ENCODE data around the gene TNNI2.

DNA sequence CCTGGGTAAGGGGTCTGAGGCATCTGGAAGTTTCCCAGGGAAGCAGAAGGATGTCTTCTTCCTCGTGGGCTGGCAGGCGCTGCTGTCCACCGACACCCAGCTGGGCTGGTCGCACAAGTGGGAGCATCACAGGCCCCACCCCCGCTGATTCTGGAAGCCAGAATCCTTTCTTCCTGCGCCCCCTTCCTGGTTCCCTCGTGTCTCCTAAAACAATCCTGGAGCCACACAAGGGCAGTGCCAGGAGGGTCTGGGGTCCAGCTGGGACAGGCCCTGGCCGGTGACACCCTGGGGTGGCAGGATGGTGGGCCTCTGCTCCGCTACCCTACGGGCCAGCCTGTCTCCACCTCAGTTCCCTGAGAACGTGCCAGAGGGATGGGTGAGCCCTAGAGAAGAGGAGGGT, 18.3 kb downstream of the TNNI2 start:
- TF ChIP-seq, protein P1, sequence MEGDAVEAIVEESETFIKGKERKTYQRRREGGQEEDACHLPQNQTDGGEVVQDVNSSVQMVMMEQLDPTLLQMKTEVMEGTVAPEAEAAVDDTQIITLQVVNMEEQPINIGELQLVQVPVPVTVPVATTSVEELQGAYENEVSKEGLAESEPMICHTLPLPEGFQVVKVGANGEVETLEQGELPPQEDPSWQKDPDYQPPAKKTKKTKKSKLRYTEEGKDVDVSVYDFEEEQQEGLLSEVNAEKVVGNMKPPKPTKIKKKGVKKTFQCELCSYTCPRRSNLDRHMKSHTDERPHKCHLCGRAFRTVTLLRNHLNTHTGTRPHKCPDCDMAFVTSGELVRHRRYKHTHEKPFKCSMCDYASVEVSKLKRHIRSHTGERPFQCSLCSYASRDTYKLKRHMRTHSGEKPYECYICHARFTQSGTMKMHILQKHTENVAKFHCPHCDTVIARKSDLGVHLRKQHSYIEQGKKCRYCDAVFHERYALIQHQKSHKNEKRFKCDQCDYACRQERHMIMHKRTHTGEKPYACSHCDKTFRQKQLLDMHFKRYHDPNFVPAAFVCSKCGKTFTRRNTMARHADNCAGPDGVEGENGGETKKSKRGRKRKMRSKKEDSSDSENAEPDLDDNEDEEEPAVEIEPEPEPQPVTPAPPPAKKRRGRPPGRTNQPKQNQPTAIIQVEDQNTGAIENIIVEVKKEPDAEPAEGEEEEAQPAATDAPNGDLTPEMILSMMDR (conservative IDR thresholded peaks at IDR 0.05): no peak
- no peak for TF ChIP-seq EZH2 (IDR thresholded peaks at IDR 0.05; ENCODE audit: low read depth)

Measured in PC-9 (cell line).